HUES6 (cell line): ENCODE data around the gene RBFOX2.

Experiments
- H3K27ac ChIP-seq: 2 replicates; pipeline ENCODE4 v1.7.0; 2013; ENCODE audit warnings: low read depth, mild to moderate bottlenecking, low read length, inconsistent platforms
- H3K27me3 ChIP-seq: 2 replicates; pipeline ENCODE4 v1.6.1; 2013; ENCODE audit warnings: low read length; ENCODE audit not compliant: control insufficient read depth, insufficient read depth
- H3K36me3 ChIP-seq: 2 replicates; pipeline ENCODE4 v1.6.1; 2013; ENCODE audit warnings: low read length; ENCODE audit not compliant: control insufficient read depth, insufficient read depth
- H3K4me1 ChIP-seq: 2 replicates; pipeline ENCODE4 v1.6.1; 2013; ENCODE audit warnings: low read length; ENCODE audit not compliant: control insufficient read depth, insufficient read depth
- H3K4me3 ChIP-seq: 2 replicates; pipeline ENCODE4 v1.5.1; 2013; ENCODE audit warnings: low read depth, low read length
- H3K9ac ChIP-seq: one replicate; pipeline ENCODE4 v1.6.1; 2013; ENCODE audit warnings: mild to moderate bottlenecking, low read length
- H3K9me3 ChIP-seq: 2 replicates; pipeline ENCODE4 v1.6.1; 2013; ENCODE audit warnings: low read depth, low read length; ENCODE audit not compliant: control insufficient read depth, insufficient read depth

Gene RBFOX2

DNA sequence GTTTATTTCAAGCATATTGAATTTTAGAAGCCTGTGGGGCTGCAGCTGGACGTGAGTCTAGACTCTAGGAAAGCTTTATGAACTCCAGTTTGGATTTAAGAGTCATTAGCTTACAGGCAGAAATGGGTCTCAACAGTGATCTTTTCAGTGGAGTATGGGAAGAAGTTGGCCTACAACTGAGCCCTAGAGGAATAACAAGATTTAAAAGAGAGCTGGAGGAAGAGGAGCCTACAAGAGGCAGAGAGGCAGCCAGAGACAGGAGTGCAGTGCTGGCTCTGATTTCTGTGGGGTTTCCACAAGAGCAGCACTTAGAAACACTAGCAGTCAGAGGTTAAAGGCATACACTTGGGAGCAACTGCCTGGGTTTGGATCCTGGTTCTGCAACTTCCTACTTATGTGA lies 293.1 kb downstream of the RBFOX2 start:
- Histone ChIP-seq H3K4me1 (no peaks in the 10 kb centered on the region), H3K27ac (no peak overlapping the region), H3K36me3 (peaks cover 14% of the 10 kb centered on the region), H3K27me3 (no peaks in the 10 kb centered on the region), H3K4me3 (no peak overlapping the region), H3K9me3 (0 out of 2 replicates have a peak, but pooled peaks cover 9% of the 10 kb centered on the region), H3K9ac (no peak overlapping the region)

DNA sequence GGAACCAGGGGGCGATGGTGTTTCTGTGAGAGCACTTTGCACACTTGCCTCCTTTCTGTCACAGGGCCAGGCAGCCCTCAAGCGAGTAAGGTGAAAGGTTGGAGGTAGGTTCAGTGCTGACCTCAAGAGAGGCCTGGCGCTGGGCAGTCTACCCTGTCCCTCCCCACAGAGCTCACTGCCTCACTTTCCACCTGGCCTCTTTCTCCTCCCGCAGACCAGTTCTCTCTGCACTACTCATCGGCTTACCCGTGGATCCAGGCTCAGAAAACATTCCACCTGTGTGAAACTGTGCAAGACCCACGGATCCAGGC lies 294.2 kb downstream of the RBFOX2 start:
- no peaks in the 10 kb centered on the region for H3K4me1 ChIP-seq

DNA sequence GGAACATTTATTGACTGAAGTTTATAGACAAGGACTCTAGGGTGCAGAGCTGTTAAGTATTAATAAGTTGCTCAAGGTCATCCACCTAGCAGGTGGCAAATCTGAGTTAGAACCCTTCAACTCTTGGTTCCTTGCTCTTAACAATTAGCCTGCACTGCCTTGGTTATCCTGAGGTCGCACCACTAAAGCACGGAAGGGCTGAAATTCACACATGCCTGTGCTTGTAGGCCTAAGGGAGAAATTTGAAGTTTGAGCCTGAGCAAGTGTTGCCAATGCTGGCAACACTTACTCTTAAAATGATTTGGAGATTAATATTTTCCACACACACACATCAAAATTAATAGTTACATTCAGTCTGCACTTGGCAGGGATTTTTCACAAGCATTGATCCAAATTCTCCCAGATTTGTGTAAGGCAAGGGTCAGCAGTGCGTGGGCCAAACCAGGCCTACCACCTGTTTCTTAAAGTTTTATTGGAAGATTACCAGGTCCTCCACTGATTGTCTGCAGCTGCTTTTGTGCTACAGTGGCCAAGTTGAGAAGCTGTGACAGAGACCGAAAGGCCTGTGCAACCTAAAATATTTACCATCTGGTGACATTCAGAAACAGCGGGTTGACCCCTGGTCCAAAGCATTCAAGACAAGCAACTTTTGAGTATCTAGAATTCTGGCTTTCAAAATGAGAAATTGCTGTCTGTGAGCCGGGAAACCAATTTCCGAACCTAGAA lies 294.7 kb downstream of the RBFOX2 start:
- no peak overlapping the region for H3K9ac ChIP-seq
- H3K4me1 ChIP-seq, result no peaks in the 10 kb centered on the region
- no peak overlapping the region for H3K27ac ChIP-seq
- H3K9me3 ChIP-seq, result 0 out of 2 replicates have a peak, but pooled peaks cover 9% of the 10 kb centered on the region
- no peak overlapping the region for H3K4me3 ChIP-seq
- H3K27me3 ChIP-seq, result no peaks in the 10 kb centered on the region
- peaks cover 9% of the 10 kb centered on the region for H3K36me3 ChIP-seq

More for the DNA sequence above, 294.2 kb downstream of the RBFOX2 start:
- Histone ChIP-seq H3K27ac (no peak overlapping the region), H3K9me3 (0 out of 2 replicates have a peak, but pooled peaks cover 9% of the 10 kb centered on the region), H3K36me3 (peaks cover 14% of the 10 kb centered on the region), H3K27me3 (no peaks in the 10 kb centered on the region), H3K9ac (no peak overlapping the region), H3K4me3 (no peak overlapping the region)

DNA sequence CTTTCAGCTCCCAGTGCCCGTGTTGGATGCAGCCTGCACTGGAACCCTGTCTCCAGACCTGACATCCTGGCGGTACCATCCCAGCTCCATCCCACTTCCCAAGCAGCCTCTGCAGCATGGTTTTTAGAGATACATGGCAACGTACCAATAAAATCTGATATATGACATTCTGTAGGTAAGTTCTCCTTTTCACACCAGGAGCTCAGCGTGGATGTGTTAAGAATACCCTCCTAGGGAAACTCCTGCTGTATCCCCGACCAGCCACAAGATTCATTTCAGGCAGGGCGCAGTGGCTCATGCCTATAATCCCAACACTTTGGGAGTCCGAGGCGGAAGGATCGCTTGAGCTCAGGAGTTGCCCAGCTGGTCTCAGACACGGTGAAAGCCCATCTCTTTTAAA lies 295.6 kb downstream of the RBFOX2 start:
- 0 out of 2 replicates have a peak, but pooled peaks cover 9% of the 10 kb centered on the region for H3K9me3 ChIP-seq
- H3K9ac ChIP-seq, result no peak overlapping the region
- H3K27me3 ChIP-seq, result no peaks in the 10 kb centered on the region
- no peaks in the 10 kb centered on the region for H3K4me1 ChIP-seq
- no peak overlapping the region for H3K27ac ChIP-seq
- H3K36me3 ChIP-seq, result 0 out of 2 replicates have a peak, but pooled peaks cover under 1% of the 10 kb centered on the region
- H3K4me3 ChIP-seq, result no peak overlapping the region

DNA sequence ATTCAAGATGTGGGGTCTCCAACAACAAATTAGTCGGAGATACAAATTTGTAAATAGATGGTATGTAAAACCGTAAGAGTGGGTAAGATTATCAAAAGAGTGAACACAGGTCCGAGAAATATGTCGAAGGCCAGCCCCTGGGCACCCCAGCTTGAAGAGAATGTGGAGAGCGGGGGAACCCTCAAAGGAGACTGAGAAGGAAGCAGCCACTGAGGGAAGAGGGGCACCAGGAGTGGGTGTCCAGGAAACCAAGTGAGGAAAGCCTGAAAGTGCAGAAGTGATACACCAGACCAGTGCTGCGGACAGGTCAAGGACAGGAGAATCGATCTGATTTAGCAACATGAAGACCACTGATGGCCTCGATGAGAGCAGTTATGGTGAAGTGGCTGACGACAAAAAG lies 296.5 kb downstream of the RBFOX2 start:
- Histone ChIP-seq H3K9me3 (0 out of 2 replicates have a peak, but pooled peaks cover 9% of the 10 kb centered on the region), H3K36me3 (no peaks in the 10 kb centered on the region), H3K9ac (no peak overlapping the region), H3K4me1 (no peaks in the 10 kb centered on the region), H3K4me3 (no peak overlapping the region), H3K27me3 (no peaks in the 10 kb centered on the region), H3K27ac (no peak overlapping the region)

DNA sequence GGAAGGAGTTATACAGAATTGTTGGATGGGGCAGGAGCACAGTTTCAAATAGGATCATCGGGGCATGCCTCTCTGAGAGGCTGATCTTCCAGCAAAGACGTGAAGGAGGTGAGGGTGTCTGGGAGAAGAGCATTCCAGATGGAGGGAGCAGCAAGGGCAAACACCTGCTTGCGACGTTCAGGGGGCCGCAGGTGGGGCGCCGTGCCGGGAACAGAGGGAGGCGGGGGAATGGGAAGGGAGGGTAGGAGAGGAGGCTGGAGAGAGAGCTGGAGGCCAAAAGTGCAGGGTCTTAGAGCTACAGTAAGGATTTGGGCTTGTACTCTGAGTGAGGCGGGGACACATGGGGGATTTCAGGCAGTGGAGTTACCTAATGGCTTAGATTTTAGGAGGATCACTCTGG lies 297.3 kb downstream of the RBFOX2 start:
- H3K27me3 ChIP-seq, result no peaks in the 10 kb centered on the region
- H3K4me3 ChIP-seq, result no peak overlapping the region
- no peaks in the 10 kb centered on the region for H3K4me1 ChIP-seq
- no peak overlapping the region for H3K27ac ChIP-seq
- H3K9me3 ChIP-seq, result 0 out of 2 replicates have a peak, but pooled peaks cover 6% of the 10 kb centered on the region
- no peaks in the 10 kb centered on the region for H3K36me3 ChIP-seq
- H3K9ac ChIP-seq, result no peak overlapping the region

DNA sequence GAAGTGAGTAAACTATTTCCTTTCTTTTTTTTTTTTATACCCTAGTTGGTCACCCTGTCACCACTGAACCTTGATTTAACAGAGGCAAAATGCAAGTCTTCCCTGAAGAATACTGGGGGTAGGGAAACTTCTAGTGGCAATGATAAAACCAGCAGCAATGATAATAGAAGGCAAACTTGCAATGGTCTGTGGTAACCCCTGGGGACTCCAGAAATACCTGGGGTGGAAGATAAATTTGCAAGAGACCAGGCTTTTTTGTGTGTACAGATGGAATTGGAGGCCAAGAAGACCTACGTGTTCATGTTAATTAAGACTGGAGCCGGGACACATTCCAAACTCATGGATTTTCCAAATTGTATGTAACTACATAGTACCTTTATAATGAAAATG lies 299.3 kb downstream of the RBFOX2 start:
- no peaks in the 10 kb centered on the region for H3K27me3 ChIP-seq
- H3K36me3 ChIP-seq, result no peaks in the 10 kb centered on the region
- H3K4me3 ChIP-seq, result no peak overlapping the region
- H3K9me3 ChIP-seq, result no peaks in the 10 kb centered on the region
- H3K4me1 ChIP-seq, result no peaks in the 10 kb centered on the region
- no peak overlapping the region for H3K9ac ChIP-seq
- H3K27ac ChIP-seq, result no peak overlapping the region

DNA sequence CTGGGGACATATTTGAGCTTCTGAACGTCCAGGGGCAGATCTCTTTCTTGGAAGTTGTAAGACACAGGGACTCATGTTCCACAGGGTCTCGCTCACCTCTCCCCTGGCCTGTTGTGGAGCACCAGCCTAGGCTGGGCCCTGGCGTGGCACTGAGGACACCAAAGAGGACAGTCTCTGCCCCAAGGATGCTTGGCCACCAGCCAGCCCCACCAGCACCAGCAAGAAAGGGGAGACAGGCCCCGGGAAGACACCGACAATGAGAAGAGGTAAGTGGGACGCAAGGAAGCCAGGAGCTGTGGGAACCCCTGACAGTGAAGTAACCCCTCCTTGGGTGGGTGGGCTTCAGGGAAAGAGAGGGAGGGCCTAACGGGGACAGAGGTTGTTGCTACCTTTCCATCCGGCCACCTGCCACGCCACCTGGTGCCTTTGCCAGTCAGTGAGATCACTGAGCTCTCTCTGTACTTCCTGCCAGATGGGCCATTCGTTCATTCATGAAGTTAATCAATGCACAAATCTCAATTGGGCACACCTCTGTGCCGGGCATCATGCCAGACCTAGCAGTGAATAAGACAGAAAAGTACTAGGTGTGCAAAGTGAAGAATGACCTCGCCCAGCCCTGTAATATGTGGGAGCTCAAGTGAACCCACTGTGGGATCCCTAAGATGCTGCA lies 299.9 kb downstream of the RBFOX2 start:
- no peaks in the 10 kb centered on the region for H3K9me3 ChIP-seq
- no peaks in the 10 kb centered on the region for H3K27me3 ChIP-seq
- H3K36me3 ChIP-seq, result no peaks in the 10 kb centered on the region
- no peak overlapping the region for H3K9ac ChIP-seq
- H3K4me1 ChIP-seq, result no peaks in the 10 kb centered on the region
- no peak overlapping the region for H3K27ac ChIP-seq
- H3K4me3 ChIP-seq, result no peak overlapping the region

DNA sequence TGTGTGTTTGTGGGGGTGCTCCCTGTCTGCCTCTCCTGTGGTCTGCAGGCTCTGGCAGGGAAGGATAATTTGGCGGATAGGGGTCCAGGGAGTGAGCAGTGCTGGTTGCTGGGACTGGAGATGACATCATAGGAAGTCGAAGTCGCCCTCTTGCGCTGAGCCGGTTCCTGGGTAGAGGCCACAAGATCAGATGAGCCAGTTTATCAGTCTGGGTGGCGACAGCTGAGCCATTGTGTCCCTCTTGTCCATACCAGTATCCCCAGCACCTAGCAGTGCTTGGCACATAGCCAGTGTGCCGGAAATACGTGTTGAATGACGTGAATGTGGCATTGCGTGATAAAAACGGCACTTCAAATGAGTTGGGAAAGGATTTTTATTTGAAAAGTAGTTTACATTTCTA lies 301.2 kb downstream of the RBFOX2 start:
- Histone ChIP-seq H3K4me1 (no peaks in the 10 kb centered on the region), H3K36me3 (no peaks in the 10 kb centered on the region), H3K9me3 (no peaks in the 10 kb centered on the region), H3K27ac (no peak overlapping the region), H3K27me3 (no peaks in the 10 kb centered on the region), H3K9ac (no peak overlapping the region), H3K4me3 (no peak overlapping the region)

DNA sequence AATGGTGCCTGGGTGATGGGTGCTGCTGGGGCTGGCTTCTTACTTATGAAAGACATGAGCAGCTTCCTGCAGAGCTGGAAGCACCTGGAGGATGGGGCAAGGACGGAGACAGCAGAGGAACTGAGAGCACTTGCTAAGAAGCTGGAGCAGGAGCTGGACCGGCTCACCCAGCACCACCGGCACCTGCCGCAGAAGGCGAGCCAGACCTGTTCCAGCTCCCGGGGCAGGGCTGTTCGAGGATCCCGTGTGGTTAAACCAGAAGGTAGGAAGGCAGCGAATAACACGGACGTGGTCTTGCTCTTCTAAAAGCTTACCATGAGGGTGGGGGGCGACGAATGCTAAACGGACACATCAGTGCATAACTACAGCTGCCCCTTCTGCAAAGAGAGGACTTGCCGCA lies 301.7 kb downstream of the RBFOX2 start:
- no peaks in the 10 kb centered on the region for H3K9me3 ChIP-seq
- no peaks in the 10 kb centered on the region for H3K4me1 ChIP-seq
- no peak overlapping the region for H3K9ac ChIP-seq
- H3K36me3 ChIP-seq, result no peaks in the 10 kb centered on the region
- no peak overlapping the region for H3K27ac ChIP-seq
- H3K4me3 ChIP-seq, result no peak overlapping the region
- no peaks in the 10 kb centered on the region for H3K27me3 ChIP-seq

DNA sequence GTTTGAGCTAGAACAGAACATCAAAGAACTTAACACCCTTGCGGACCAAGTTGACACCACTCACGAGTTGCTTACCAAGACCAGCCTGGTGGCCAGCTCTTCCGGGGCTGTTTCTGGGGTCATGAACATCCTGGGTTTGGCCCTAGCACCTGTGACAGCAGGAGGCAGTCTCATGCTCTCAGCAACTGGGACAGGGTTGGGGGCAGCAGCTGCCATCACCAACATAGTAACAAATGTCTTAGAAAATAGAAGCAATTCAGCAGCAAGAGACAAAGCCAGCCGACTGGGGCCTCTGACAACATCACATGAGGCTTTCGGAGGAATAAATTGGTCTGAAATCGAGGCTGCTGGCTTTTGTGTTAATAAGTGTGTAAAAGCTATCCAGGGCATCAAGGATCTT lies 302.2 kb downstream of the RBFOX2 start:
- Histone ChIP-seq H3K27ac (no peak overlapping the region), H3K4me1 (no peaks in the 10 kb centered on the region), H3K9ac (no peak overlapping the region), H3K36me3 (no peaks in the 10 kb centered on the region), H3K4me3 (no peak overlapping the region), H3K9me3 (no peaks in the 10 kb centered on the region), H3K27me3 (no peaks in the 10 kb centered on the region)
